Retinal pigment epithelial cell (primary cell): ENCODE results near the gene MTNR1B.
A peak's percentile ranks its signal among the peaks of the same experiment; 100 is the strongest.

Experiments used
- DNase-seq: peaks from one replicate; pipeline ENCODE4 v3.0.0-alpha.2; 2010; ENCODE audit warnings: low read depth
- H3K4me3 ChIP-seq: 2 replicates; pipeline ENCODE4 v1.5.1; 2011; ENCODE audit warnings: mild to moderate bottlenecking, low read length, control low read depth, moderate library complexity
- TF ChIP-seq, protein P1 (sequence below): conservative IDR thresholded peaks from 2 replicates; pipeline ENCODE4 v1.5.1; 2011; ENCODE audit warnings: low read depth, low read length, control low read depth, inconsistent platforms

Gene MTNR1B

DNA sequence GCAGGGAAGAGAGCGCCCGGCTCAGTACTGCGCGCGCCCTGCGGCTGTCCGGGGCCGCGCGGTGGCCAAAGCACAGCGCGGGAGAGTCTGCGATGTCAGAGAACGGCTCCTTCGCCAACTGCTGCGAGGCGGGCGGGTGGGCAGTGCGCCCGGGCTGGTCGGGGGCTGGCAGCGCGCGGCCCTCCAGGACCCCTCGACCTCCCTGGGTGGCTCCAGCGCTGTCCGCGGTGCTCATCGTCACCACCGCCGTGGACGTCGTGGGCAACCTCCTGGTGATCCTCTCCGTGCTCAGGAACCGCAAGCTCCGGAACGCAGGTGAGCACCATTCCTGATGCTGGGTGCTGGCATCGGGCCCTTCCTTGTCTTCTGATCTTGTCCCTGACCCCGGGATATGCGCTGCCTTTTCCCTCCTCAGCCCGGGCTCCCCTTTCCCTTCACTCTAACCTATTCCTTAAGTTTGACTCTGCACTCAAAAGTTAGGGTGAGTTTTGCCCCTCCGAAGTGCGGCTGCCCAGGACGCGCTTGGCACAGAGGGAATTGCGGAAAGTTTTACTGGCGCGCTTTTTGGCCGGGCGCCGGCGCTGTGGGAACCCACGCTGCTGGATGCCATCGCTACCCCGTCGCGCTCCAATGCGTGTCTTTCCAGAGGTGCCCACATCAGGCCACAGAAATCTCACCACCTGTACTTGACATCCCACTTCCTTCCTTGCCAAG is at the start of gene MTNR1B:
Gene MTNR1B (plus strand): TSS at position 18 of the 714 bp plus-strand sequence. CDS start 75 bp downstream, at position 93.
- TF ChIP-seq, protein P1, sequence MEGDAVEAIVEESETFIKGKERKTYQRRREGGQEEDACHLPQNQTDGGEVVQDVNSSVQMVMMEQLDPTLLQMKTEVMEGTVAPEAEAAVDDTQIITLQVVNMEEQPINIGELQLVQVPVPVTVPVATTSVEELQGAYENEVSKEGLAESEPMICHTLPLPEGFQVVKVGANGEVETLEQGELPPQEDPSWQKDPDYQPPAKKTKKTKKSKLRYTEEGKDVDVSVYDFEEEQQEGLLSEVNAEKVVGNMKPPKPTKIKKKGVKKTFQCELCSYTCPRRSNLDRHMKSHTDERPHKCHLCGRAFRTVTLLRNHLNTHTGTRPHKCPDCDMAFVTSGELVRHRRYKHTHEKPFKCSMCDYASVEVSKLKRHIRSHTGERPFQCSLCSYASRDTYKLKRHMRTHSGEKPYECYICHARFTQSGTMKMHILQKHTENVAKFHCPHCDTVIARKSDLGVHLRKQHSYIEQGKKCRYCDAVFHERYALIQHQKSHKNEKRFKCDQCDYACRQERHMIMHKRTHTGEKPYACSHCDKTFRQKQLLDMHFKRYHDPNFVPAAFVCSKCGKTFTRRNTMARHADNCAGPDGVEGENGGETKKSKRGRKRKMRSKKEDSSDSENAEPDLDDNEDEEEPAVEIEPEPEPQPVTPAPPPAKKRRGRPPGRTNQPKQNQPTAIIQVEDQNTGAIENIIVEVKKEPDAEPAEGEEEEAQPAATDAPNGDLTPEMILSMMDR, result no peak
- H3K4me3 ChIP-seq, result peak within 1 kb of the TSS; percentile 32
- no peak for DNase-seq

DNA sequence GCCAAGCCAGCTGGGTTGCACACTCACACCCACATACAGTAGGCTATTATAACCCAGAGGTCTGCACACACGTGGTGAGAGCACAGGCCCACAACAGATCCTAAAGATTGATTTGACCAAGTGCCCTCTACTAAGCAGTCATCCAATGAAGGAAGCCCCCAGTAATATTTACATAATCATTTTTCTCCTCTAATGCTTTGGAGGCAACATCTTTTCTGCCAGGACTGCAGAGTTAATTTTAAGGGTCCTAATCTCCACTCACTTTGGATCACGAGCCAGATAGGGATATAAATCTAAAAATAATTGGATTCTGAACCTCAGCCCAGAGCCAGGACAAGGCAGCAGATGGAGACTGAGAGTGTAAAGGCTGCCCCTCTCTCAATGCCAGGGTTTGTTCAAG is 49.1 kb upstream of the MTNR1B start:
- no peak overlapping the region for H3K4me3 ChIP-seq
- DNase-seq, result no peak
- TF ChIP-seq, protein P1, result no peak

DNA sequence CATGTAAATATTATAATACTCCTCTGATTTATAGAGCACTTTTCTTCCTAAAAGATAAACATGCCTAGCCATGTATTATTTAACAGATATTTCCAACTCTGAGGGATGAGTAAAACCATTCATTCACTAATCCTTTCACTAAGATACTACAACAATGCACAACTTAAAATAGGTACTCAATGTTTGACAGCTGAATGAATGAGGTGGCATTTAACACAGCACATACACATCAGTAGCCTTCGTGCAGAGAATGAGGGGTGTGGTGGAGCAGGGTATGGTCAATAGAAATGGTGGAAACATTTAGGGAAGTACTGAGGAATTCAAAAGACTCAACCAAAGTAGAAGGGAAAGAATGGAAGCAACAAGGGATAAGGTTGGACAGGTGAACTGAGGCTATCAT is 46.7 kb upstream of the MTNR1B start:
- H3K4me3 ChIP-seq, result no peak overlapping the region
- TF ChIP-seq, protein P1, result no peak
- no peak for DNase-seq

DNA sequence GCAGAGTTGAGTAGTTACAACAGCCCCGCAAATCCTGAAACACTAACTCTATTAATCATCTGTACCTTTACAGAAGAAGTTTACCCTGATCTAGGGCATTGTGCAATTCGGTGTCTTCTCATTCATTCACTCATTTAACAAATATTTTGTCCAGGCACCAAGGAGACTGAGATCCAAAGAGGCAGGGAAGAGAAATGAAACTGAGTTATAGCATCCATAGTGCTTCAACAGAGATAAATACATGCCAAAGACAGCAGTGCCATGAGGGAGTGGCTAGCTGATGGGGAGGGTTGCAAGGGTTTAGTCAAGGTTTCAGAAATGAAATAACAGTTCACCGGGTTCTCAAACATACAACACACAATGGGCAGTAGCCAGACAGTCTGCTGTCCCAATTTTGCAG is 40.2 kb upstream of the MTNR1B start:
- TF ChIP-seq, protein P1, result no peak
- no peak for DNase-seq
- no peak overlapping the region for H3K4me3 ChIP-seq

DNA sequence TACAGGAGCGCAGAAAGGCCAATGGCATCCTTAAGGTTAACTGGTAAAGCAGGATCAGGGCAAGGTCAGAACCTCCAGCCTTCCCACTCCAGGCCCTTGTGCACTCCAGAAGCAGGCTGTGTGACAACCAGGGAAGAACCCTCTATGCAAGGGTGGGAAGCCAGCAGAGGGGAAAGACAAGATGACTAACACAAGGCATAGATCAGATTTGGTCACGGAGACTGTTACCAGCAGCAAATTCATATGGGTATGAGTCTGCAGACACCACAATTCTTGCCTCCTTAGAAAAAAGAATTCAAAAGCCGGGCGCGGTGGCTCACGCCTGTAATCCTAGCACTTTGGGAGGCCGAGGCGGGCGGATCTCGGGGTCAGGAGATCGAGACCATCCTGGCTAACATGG is 39.8 kb upstream of the MTNR1B start:
- no peak for DNase-seq
- TF ChIP-seq, protein P1, result no peak
- no peak overlapping the region for H3K4me3 ChIP-seq

DNA sequence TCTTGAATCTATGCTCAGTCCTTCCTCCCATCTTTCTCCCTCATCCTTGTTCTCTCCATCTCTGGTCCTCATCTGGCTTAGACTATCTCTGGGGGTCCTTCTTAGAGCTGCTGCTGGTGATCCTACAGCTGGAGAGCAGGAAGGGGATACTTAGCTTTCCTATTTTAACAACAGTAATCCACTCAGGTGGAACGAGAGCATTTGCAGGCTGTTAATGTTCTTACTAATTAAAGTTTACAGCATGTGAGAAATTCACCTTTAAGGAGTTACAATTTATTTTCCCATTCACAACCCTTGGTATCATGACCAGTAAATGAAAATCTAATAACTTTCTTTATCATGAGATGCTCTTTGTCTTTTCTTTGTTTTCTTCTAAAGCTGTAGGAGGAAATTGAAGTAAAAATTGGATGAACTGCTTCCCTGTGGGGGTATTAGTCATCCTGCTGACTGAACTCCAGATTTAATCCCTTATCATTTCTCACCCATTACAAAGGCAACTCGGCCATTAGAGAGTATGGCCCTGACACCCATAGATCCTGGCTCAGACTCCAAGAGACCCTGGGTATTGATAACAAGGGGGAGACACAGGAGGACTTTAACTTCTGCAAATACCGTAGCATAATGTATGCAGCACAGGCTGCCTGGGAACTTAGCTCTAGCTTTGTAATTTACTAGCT is 37.6 kb upstream of the MTNR1B start:
- TF ChIP-seq, protein P1, result no peak
- peak; percentile 20 for DNase-seq
- H3K4me3 ChIP-seq, result no peak overlapping the region

DNA sequence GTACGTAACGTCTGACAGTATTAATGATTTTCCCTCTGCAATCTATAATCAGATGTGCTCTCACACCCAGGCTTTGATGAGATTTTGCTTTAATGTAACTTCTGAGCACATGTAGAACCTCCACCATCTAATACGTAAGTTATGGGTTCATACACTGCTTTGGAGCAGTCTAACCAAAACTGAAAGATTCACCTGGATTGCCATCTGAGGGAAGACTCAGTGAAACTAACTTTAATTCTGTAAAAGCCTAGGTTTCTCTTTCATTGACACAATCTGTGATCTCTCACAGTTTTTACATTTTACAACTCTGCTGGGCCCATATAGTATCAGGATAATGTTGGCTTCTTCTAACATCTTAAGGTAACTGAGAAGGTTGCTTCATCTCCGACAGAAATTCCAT is 30.1 kb upstream of the MTNR1B start:
- DNase-seq, result no peak
- TF ChIP-seq, protein P1, result no peak
- no peak overlapping the region for H3K4me3 ChIP-seq
